ENCODE results near the gene CSTPP1. TPM values are rescaled to one million over a fixed set of nuclear protein-coding genes. Genes with fewer than 3 reads are reported as not detected.
"Not testable (repeated sequence)": the region's sequence is repeated elsewhere in the genome, so short reads cannot be mapped to it uniquely, and the experiment has no call there.

Gene CSTPP1
- total and polyA plus RNA-seq, 5 donors from 2014 or later = 15.1 to 18.3 (median 15.5) TPM

- Histone ChIP-seq H3K9me3 (ENCODE audit: control insufficient read depth in 2 of 2, low read length in 2 of 2) (no peaks in the 10 kb centered on the region), H3K27ac (ENCODE audit: insufficient read depth, low read length, poor library complexity, severe bottlenecking) (no peak overlapping the region), H3K27me3 (ENCODE audit: control insufficient read depth, insufficient read depth, low read length) (no peaks in the 10 kb centered on the region), H3K36me3 (ENCODE audit: control insufficient read depth, insufficient read depth, low read length) (no peaks in the 10 kb centered on the region), H3K4me1 (ENCODE audit: control insufficient read depth, insufficient read depth, low read length, poor library complexity, severe bottlenecking) (no peaks in the 10 kb centered on the region), H3K4me3 (ENCODE audit: low read depth, low read length) (no peak overlapping the region)
- Mint-ChIP-seq H3K27me3 (no peaks in the 10 kb centered on the region), H3K4me3 (no peak overlapping the region), H3K9me3 (no peaks in the 10 kb centered on the region), H3K36me3 (peaks cover 3% of the 10 kb centered on the region), H3K27ac (no peak overlapping the region), H3K4me1 (no peaks in the 10 kb centered on the region)
- no peak for ATAC-seq (ENCODE audit: low read depth in 2 of 2)
- no peak for DNase-seq
These were observed 134.8 kb downstream of the CSTPP1 start for GRCh38 chr11:47071341-47071740.

- DNase-seq (no peak), ATAC-seq (ENCODE audit: low read depth in 2 of 2) (no peak)
- H3K27ac ChIP-seq (ENCODE audit: insufficient read depth, low read length, poor library complexity, severe bottlenecking) = no peak overlapping the region
- Mint-ChIP-seq H3K4me1 (no peaks in the 10 kb centered on the region), H3K4me3 (no peak overlapping the region), H3K36me3 (peaks cover 3% of the 10 kb centered on the region), H3K9me3 (no peaks in the 10 kb centered on the region), H3K27me3 (no peaks in the 10 kb centered on the region), H3K27ac (no peak overlapping the region)
- no peaks in the 10 kb centered on the region for H3K4me1 ChIP-seq (ENCODE audit: control insufficient read depth, insufficient read depth, low read length, poor library complexity, severe bottlenecking)
- no peaks in the 10 kb centered on the region for H3K27me3 ChIP-seq (ENCODE audit: control insufficient read depth, insufficient read depth, low read length)
- no peaks in the 10 kb centered on the region for H3K36me3 ChIP-seq (ENCODE audit: control insufficient read depth, insufficient read depth, low read length)
- no peak overlapping the region for H3K4me3 ChIP-seq (ENCODE audit: low read depth, low read length)
- no peaks in the 10 kb centered on the region for H3K9me3 ChIP-seq (ENCODE audit: control insufficient read depth in 2 of 2, low read length in 2 of 2)
These were observed 135.3 kb downstream of the CSTPP1 start for GRCh38 chr11:47071791-47072261.

GRCh38 chr11:47078751-47079521, 142.4 kb downstream of the CSTPP1 start:
- DNase-seq (no peak), ATAC-seq (ENCODE audit: low read depth in 2 of 2) (no peak)
- Histone ChIP-seq H3K4me1 (ENCODE audit: control insufficient read depth, insufficient read depth, low read length, poor library complexity, severe bottlenecking) (no peaks in the 10 kb centered on the region), H3K9me3 (ENCODE audit: control insufficient read depth in 2 of 2, low read length in 2 of 2) (no peaks in the 10 kb centered on the region), H3K36me3 (ENCODE audit: control insufficient read depth, insufficient read depth, low read length) (no peaks in the 10 kb centered on the region), H3K27me3 (ENCODE audit: control insufficient read depth, insufficient read depth, low read length) (no peaks in the 10 kb centered on the region), H3K4me3 (ENCODE audit: low read depth, low read length) (no peak overlapping the region), H3K27ac (ENCODE audit: insufficient read depth, low read length, poor library complexity, severe bottlenecking) (no peak overlapping the region)
- no peak overlapping the region for H3K4me3 Mint-ChIP-seq
- no peaks in the 10 kb centered on the region for H3K27me3 Mint-ChIP-seq
- no peaks in the 10 kb centered on the region for H3K9me3 Mint-ChIP-seq
- H3K36me3 Mint-ChIP-seq = no peaks in the 10 kb centered on the region
- no peaks in the 10 kb centered on the region for H3K4me1 Mint-ChIP-seq
- no peak overlapping the region for H3K27ac Mint-ChIP-seq

- not testable (repeated sequence) for H3K4me3 ChIP-seq (ENCODE audit: low read depth, low read length); H3K9me3 ChIP-seq (ENCODE audit: control insufficient read depth in 2 of 2, low read length in 2 of 2); H3K27me3 ChIP-seq (ENCODE audit: control insufficient read depth, insufficient read depth, low read length); H3K4me3 Mint-ChIP-seq; ATAC-seq (ENCODE audit: low read depth in 2 of 2); H3K4me1 Mint-ChIP-seq; H3K9me3 Mint-ChIP-seq; DNase-seq; H3K27ac Mint-ChIP-seq; H3K27me3 Mint-ChIP-seq; H3K27ac ChIP-seq (ENCODE audit: insufficient read depth, low read length, poor library complexity, severe bottlenecking); H3K36me3 ChIP-seq (ENCODE audit: control insufficient read depth, insufficient read depth, low read length); H3K36me3 Mint-ChIP-seq; H3K4me1 ChIP-seq (ENCODE audit: control insufficient read depth, insufficient read depth, low read length, poor library complexity, severe bottlenecking)
These were observed 144.2 kb downstream of the CSTPP1 start for GRCh38 chr11:47080775-47081174.

- no peaks in the 10 kb centered on the region for H3K27me3 ChIP-seq (ENCODE audit: control insufficient read depth, insufficient read depth, low read length)
- no peak overlapping the region for H3K27ac ChIP-seq (ENCODE audit: insufficient read depth, low read length, poor library complexity, severe bottlenecking)
- no peaks in the 10 kb centered on the region for H3K9me3 ChIP-seq (ENCODE audit: control insufficient read depth in 2 of 2, low read length in 2 of 2)
- H3K4me1 ChIP-seq (ENCODE audit: control insufficient read depth, insufficient read depth, low read length, poor library complexity, severe bottlenecking) = no peaks in the 10 kb centered on the region
- DNase-seq = no peak
- no peaks in the 10 kb centered on the region for H3K36me3 Mint-ChIP-seq
- peaks cover 0 to 1% (median 0%) of the 10 kb centered on the region in 7 donors for H3K9me3 Mint-ChIP-seq
- no peaks in the 10 kb centered on the region for H3K27me3 Mint-ChIP-seq
- H3K27ac Mint-ChIP-seq = no peak overlapping the region
- H3K4me3 Mint-ChIP-seq = no peak overlapping the region
- H3K4me3 ChIP-seq (ENCODE audit: low read depth, low read length) = no peak overlapping the region
- H3K36me3 ChIP-seq (ENCODE audit: control insufficient read depth, insufficient read depth, low read length) = no peaks in the 10 kb centered on the region
- no peaks in the 10 kb centered on the region for H3K4me1 Mint-ChIP-seq
- ATAC-seq (ENCODE audit: low read depth in 2 of 2) = no peak
These were observed 147.4 kb downstream of the CSTPP1 start for GRCh38 chr11:47083913-47084312.

- Mint-ChIP-seq H3K4me1 (no peaks in the 10 kb centered on the region), H3K9me3 (peaks cover 0 to 1% (median 0%) of the 10 kb centered on the region in 7 donors), H3K27ac (no peak overlapping the region), H3K27me3 (no peaks in the 10 kb centered on the region), H3K36me3 (no peaks in the 10 kb centered on the region), H3K4me3 (no peak overlapping the region)
- no peak for DNase-seq
- Histone ChIP-seq H3K27ac (ENCODE audit: insufficient read depth, low read length, poor library complexity, severe bottlenecking) (no peak overlapping the region), H3K4me3 (ENCODE audit: low read depth, low read length) (no peak overlapping the region), H3K4me1 (ENCODE audit: control insufficient read depth, insufficient read depth, low read length, poor library complexity, severe bottlenecking) (no peaks in the 10 kb centered on the region), H3K27me3 (ENCODE audit: control insufficient read depth, insufficient read depth, low read length) (no peaks in the 10 kb centered on the region), H3K9me3 (ENCODE audit: control insufficient read depth in 2 of 2, low read length in 2 of 2) (no peaks in the 10 kb centered on the region), H3K36me3 (ENCODE audit: control insufficient read depth, insufficient read depth, low read length) (no peaks in the 10 kb centered on the region)
- ATAC-seq (ENCODE audit: low read depth in 2 of 2) = no peak
These were observed 151.2 kb downstream of the CSTPP1 start for GRCh38 chr11:47087801-47088200.

- Mint-ChIP-seq H3K9me3 (no peaks in the 10 kb centered on the region), H3K4me1 (no peaks in the 10 kb centered on the region), H3K36me3 (no peaks in the 10 kb centered on the region), H3K27ac (no peak overlapping the region), H3K4me3 (no peak overlapping the region), H3K27me3 (no peaks in the 10 kb centered on the region)
- Histone ChIP-seq H3K4me1 (ENCODE audit: control insufficient read depth, insufficient read depth, low read length, poor library complexity, severe bottlenecking) (no peaks in the 10 kb centered on the region), H3K27ac (ENCODE audit: insufficient read depth, low read length, poor library complexity, severe bottlenecking) (no peak overlapping the region), H3K9me3 (ENCODE audit: control insufficient read depth in 2 of 2, low read length in 2 of 2) (no peaks in the 10 kb centered on the region), H3K4me3 (ENCODE audit: low read depth, low read length) (no peak overlapping the region), H3K36me3 (ENCODE audit: control insufficient read depth, insufficient read depth, low read length) (no peaks in the 10 kb centered on the region), H3K27me3 (ENCODE audit: control insufficient read depth, insufficient read depth, low read length) (no peaks in the 10 kb centered on the region)
- DNase-seq (no peak), ATAC-seq (ENCODE audit: low read depth in 2 of 2) (no peak)
These were observed 157.0 kb downstream of the CSTPP1 start for GRCh38 chr11:47093541-47093940.

GRCh38 chr11:47096871-47097270, 160.3 kb downstream of the CSTPP1 start:
- H3K9me3 Mint-ChIP-seq; H3K4me3 ChIP-seq (ENCODE audit: low read depth, low read length); H3K27ac Mint-ChIP-seq; H3K4me3 Mint-ChIP-seq; H3K9me3 ChIP-seq (ENCODE audit: control insufficient read depth in 2 of 2, low read length in 2 of 2); H3K27me3 ChIP-seq (ENCODE audit: control insufficient read depth, insufficient read depth, low read length); H3K27me3 Mint-ChIP-seq; H3K36me3 ChIP-seq (ENCODE audit: control insufficient read depth, insufficient read depth, low read length); H3K36me3 Mint-ChIP-seq; H3K27ac ChIP-seq (ENCODE audit: insufficient read depth, low read length, poor library complexity, severe bottlenecking); H3K4me1 ChIP-seq (ENCODE audit: control insufficient read depth, insufficient read depth, low read length, poor library complexity, severe bottlenecking); ATAC-seq (ENCODE audit: low read depth in 2 of 2); H3K4me1 Mint-ChIP-seq; DNase-seq: not testable (repeated sequence)
